IMR-90 (cell line): ENCODE data around the gene PAFAH1B1. TPM values are rescaled to one million over a fixed set of nuclear protein-coding genes. Genes with fewer than 3 reads are reported as not detected.

Experiments
- ATAC-seq: fragments of 200-7000 bp; cut with Tn5 transposase; 2 replicates; pipeline ENCODE4 v1.9.1; 2020; ENCODE audit warnings: low read depth, mild to moderate bottlenecking, moderate library complexity
- BruUV-seq: library from RNA; stranded (reverse); fragments of 400-500 nt; replicated peaks from 2 replicates; lab custom pipeline; 2021; lab: Mats Ljungman, UMichigan
- CTCF ChIA-PET: fragments of 300-600 bp; formaldehyde crosslinking; extraction: SDS; loops from one replicate; lab custom pipeline; 2021; ENCODE audit warnings: antibody characterized with exemption; lab: Yijun Ruan, JAX
- POLR2A ChIA-PET: fragments of 300-600 bp; sonication (Branson Sonifier 250); formaldehyde crosslinking; loops from one replicate; lab custom pipeline; 2022; ENCODE audit warnings: antibody characterized with exemption; ENCODE audit not compliant: unreplicated experiment; lab: Charles Lee
- DNase-seq: peaks from one replicate; pipeline ENCODE4 v3.0.0; 2013
- H2AFZ ChIP-seq: replicated peaks from 2 replicates; pipeline ENCODE3; 2013; ENCODE audit warnings: low read length, mild to moderate bottlenecking; ENCODE audit not compliant: poor library complexity
- H2AK5ac ChIP-seq: 2 replicates; pipeline ENCODE4 v1.6.1; 2013; ENCODE audit warnings: low read depth, low read length, inconsistent platforms
- H2AK9ac ChIP-seq: replicated peaks from 2 replicates; pipeline ENCODE3; 2013; ENCODE audit warnings: mild to moderate bottlenecking, low read depth, low read length, moderate library complexity; ENCODE audit not compliant: poor library complexity
- H2BK120ac ChIP-seq: 2 replicates; pipeline ENCODE4 v1.6.1; 2013; ENCODE audit warnings: low read depth, low read length, inconsistent platforms
- H2BK15ac ChIP-seq: 3 replicates; pipeline ENCODE4 v1.6.1; 2013; ENCODE audit warnings: low read depth, low read length, inconsistent platforms
- H2BK20ac ChIP-seq: 2 replicates; pipeline ENCODE4 v1.6.1; 2013; ENCODE audit warnings: low read depth, mild to moderate bottlenecking, inconsistent platforms, low read length, moderate library complexity
- H2BK5ac ChIP-seq: 2 replicates; pipeline ENCODE4 v1.6.1; 2013; ENCODE audit warnings: mild to moderate bottlenecking, low read depth, low read length, inconsistent platforms; ENCODE audit not compliant: poor library complexity, severe bottlenecking
- H3K14ac ChIP-seq: replicated peaks from 2 replicates; pipeline ENCODE4 v1.6.1; 2013; ENCODE audit warnings: low read depth, low read length, inconsistent platforms
- H3K18ac ChIP-seq: 2 replicates; pipeline ENCODE4 v1.6.1; 2013; ENCODE audit warnings: low read depth, low read length, control low read depth
- H3K23ac ChIP-seq: 2 replicates; pipeline ENCODE4 v1.6.1; 2013; ENCODE audit warnings: low read depth, low read length, inconsistent platforms
- H3K27ac ChIP-seq: 2 replicates; pipeline ENCODE4 v1.5.1; 2013; ENCODE audit warnings: mild to moderate bottlenecking, control low read depth, low read length; ENCODE audit not compliant: insufficient read depth
- H3K27me3 ChIP-seq: 2 replicates; pipeline ENCODE4 v1.6.1; 2013; ENCODE audit warnings: low read length; ENCODE audit not compliant: control insufficient read depth, insufficient read depth
- H3K36me3 ChIP-seq: 2 replicates; pipeline ENCODE4 v1.6.1; 2013; ENCODE audit warnings: low read length, mixed read lengths; ENCODE audit not compliant: control insufficient read depth, insufficient read depth
- H3K4ac ChIP-seq: 2 replicates; pipeline ENCODE4 v1.6.1; 2013; ENCODE audit warnings: low read depth, low read length, inconsistent platforms
- H3K4me1 ChIP-seq: 2 replicates; pipeline ENCODE4 v1.6.1; 2013; ENCODE audit warnings: low read length, mixed read lengths; ENCODE audit not compliant: control insufficient read depth, insufficient read depth
- H3K4me2 ChIP-seq: 2 replicates; pipeline ENCODE4 v1.6.1; 2013; ENCODE audit warnings: low read depth, mild to moderate bottlenecking, control low read depth, low read length, moderate library complexity
- H3K4me3 ChIP-seq: 2 replicates; pipeline ENCODE4 v1.5.1; 2013; ENCODE audit warnings: low read depth, mild to moderate bottlenecking, control low read depth, low read length, moderate library complexity; ENCODE audit not compliant: insufficient read depth
- H3K56ac ChIP-seq: 2 replicates; pipeline ENCODE4 v1.6.1; 2013; ENCODE audit warnings: low read length, inconsistent platforms; ENCODE audit not compliant: insufficient read depth; ENCODE audit errors: extremely low read depth
- H3K79me1 ChIP-seq, 2 experiments: 2 replicates each; pipeline ENCODE4 v1.6.1; 2013; ENCODE audit warnings: low read length in 2 of 2, inconsistent platforms in 1 of 2, low read depth in 1 of 2
- H3K9ac ChIP-seq: 2 replicates; pipeline ENCODE4 v1.6.1; 2013; ENCODE audit warnings: low read depth, low read length, control low read depth
- H3K9me1 ChIP-seq: 2 replicates; pipeline ENCODE4 v1.6.1; 2013; ENCODE audit warnings: low read length, inconsistent platforms; ENCODE audit not compliant: insufficient read depth
- H3K9me3 ChIP-seq: 2 replicates; pipeline ENCODE4 v1.6.1; 2013; ENCODE audit warnings: low read length; ENCODE audit not compliant: control insufficient read depth, insufficient read depth
- H4K20me1 ChIP-seq: 2 replicates; pipeline ENCODE4 v1.6.1; 2013; ENCODE audit warnings: low read length, inconsistent platforms; ENCODE audit not compliant: insufficient read depth
- H4K5ac ChIP-seq: 2 replicates; pipeline ENCODE4 v1.6.1; 2013; ENCODE audit warnings: mild to moderate bottlenecking, low read depth, low read length, control low read depth
- H4K8ac ChIP-seq, 2 experiments: 2 replicates each; pipeline ENCODE4 v1.6.1; 2013; ENCODE audit warnings: low read depth in 2 of 2, low read length in 2 of 2, control low read depth in 1 of 2, inconsistent platforms in 1 of 2
- H4K91ac ChIP-seq: 2 replicates; pipeline ENCODE4 v1.6.1; 2013; ENCODE audit warnings: low read depth, low read length, inconsistent platforms; ENCODE audit not compliant: insufficient read depth
- BHLHE40 ChIP-seq: fragments of 150-350 bp; IDR thresholded peaks from 2 replicates; pipeline ENCODE4 v1.6.1; 2016; ENCODE audit warnings: mild to moderate bottlenecking, low read depth, low read length
- CEBPB ChIP-seq: IDR thresholded peaks from 2 replicates; pipeline ENCODE4 v1.6.1; 2012; ENCODE audit warnings: low read depth, low read length, improper control_type of control experiment
- CHD1 ChIP-seq: IDR thresholded peaks from 2 replicates; pipeline ENCODE4 v1.6.1; 2012; ENCODE audit warnings: low read depth, low read length, improper control_type of control experiment
- MAFK ChIP-seq: IDR thresholded peaks from 2 replicates; pipeline ENCODE4 v1.6.1; 2012; ENCODE audit warnings: low read depth, low read length, improper control_type of control experiment
- POLR2A ChIP-seq: IDR thresholded peaks from 2 replicates; pipeline ENCODE4 v1.6.1; 2012; ENCODE audit warnings: mild to moderate bottlenecking, low read depth, low read length
- RAD21 ChIP-seq: IDR thresholded peaks from 2 replicates; pipeline ENCODE4 v1.6.1; 2012; ENCODE audit warnings: low read length, improper control_type of control experiment
- RCOR1 ChIP-seq: IDR thresholded peaks from 2 replicates; pipeline ENCODE4 v1.6.1; 2012; ENCODE audit warnings: mild to moderate bottlenecking, low read length, improper control_type of control experiment; ENCODE audit not compliant: insufficient replicate concordance
- RFX5 ChIP-seq: IDR thresholded peaks from 2 replicates; pipeline ENCODE4 v1.8.0; 2012; ENCODE audit warnings: low read depth, mild to moderate bottlenecking, low read length, moderate library complexity
- WGBS, 2 experiments: methylation state at CpG; one replicate each; pipeline versions ENCODE4 v1.1.5 to v1.1.7; 2013; ENCODE audit warnings: missing lambda C conversion rate in 2 of 2; ENCODE audit not compliant: insufficient read length in 1 of 2; ENCODE audit errors: extremely low coverage in 2 of 2; 5-methylcytosine and 5-hydroxymethylcytosine counted together
- dilution Hi-C: fragments of 300-500 bp; cut with HindIII; formaldehyde crosslinking; loops from one replicate; pipeline ENCODE4 v1.14.3; 2018; ENCODE audit warnings: low sequenced_read_pairs; ENCODE audit not compliant: unreplicated experiment
- in situ Hi-C: fragments of 300-500 bp; cut with MboI; formaldehyde crosslinking; loops from 3 replicates; pipeline ENCODE4 v1.14.3; 2019; ENCODE audit warnings: low sequenced_read_pairs, inconsistent platforms, mixed read lengths
- intact Hi-C: fragments of 100-400 bp; cut with micrococcal nuclease; formaldehyde crosslinking; loops from 2 replicates; pipeline ENCODE4 v1.10.0; 2022
- polyA plus RNA-seq, 3 experiments: library from polyadenylated mRNA; depleted of rRNA; stranded (reverse); fragments of >200 nt; gene quantifications; 2 replicates each; pipeline ENCODE4 v1.2.3, GENCODE V29; 2012; ENCODE audit warnings: low replicate concordance in 1 of 3
- total RNA-seq: library from RNA; depleted of rRNA; stranded (reverse); fragments of >200 nt; gene quantifications from 2 replicates; pipeline ENCODE4 v1.2.3, GENCODE V29; 2012
- TF ChIP-seq, protein P1 (sequence below): fragments of 150-350 bp; IDR thresholded peaks from 2 replicates; pipeline ENCODE4 v1.6.1; 2017; ENCODE audit warnings: mild to moderate bottlenecking, antibody characterized with exemption, low read length, low read depth
- TF ChIP-seq, protein P2 (sequence below): fragments of 150-350 bp; IDR thresholded peaks from 2 replicates; pipeline ENCODE4 v1.6.1; 2016; ENCODE audit warnings: low read depth, mild to moderate bottlenecking, low read length, moderate library complexity, borderline replicate concordance

The PAFAH1B1 gene
- total and polyA plus RNA-seq, 2 of the 4 experiments (the other 2 are of a cell fraction): 64.5 to 127 TPM

DNA sequence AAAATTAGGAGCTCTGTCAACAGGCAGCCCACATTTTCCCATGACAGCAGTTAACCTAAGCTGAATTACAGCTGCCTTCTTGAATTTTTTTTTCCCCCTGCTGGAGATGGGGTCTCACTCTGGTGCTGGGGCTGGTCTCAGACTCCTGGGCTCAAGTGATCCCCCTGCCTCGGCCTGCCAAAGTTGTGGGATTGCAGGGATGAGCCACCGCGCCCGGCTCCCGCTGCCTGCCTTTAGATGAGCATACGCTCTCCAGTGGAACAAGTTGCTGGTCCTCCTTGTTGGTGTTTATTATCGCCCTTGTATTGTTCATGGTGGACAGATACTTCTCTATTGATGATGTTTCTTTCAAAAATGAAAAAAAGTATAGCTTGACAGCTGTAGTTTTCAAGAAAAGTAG is 15.6 kb downstream of the PAFAH1B1 start:
- TF ChIP-seq, protein P1, sequence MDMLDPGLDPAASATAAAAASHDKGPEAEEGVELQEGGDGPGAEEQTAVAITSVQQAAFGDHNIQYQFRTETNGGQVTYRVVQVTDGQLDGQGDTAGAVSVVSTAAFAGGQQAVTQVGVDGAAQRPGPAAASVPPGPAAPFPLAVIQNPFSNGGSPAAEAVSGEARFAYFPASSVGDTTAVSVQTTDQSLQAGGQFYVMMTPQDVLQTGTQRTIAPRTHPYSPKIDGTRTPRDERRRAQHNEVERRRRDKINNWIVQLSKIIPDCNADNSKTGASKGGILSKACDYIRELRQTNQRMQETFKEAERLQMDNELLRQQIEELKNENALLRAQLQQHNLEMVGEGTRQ: no peak
- TF ChIP-seq MAFK (no peak), RCOR1 (no peak), CHD1 (no peak), POLR2A (no peak), BHLHE40 (no peak), CEBPB (no peak), RAD21 (no peak), RFX5 (no peak)
- TF ChIP-seq, protein P2, sequence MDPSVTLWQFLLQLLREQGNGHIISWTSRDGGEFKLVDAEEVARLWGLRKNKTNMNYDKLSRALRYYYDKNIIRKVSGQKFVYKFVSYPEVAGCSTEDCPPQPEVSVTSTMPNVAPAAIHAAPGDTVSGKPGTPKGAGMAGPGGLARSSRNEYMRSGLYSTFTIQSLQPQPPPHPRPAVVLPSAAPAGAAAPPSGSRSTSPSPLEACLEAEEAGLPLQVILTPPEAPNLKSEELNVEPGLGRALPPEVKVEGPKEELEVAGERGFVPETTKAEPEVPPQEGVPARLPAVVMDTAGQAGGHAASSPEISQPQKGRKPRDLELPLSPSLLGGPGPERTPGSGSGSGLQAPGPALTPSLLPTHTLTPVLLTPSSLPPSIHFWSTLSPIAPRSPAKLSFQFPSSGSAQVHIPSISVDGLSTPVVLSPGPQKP: no peak
- H2BK20ac ChIP-seq: no peak overlapping the region
- peaks cover 5% of the 10 kb centered on the region; the same call in 1 of the 2 replicates for H3K4me1 ChIP-seq
- intact Hi-C loops (loop anchor here (5.0 kb wide), 1 partner anchor 38 kb away; no protein-coding TSS in a partner anchor), dilution Hi-C loops (no loop called here), in situ Hi-C loops (no loop called here)
- no peak overlapping the region for H2AFZ ChIP-seq
- H2AK9ac ChIP-seq: no peak overlapping the region
- H3K79me1 ChIP-seq: peaks cover 0 to 45% of the 10 kb centered on the region in 2 experiments; a peak in 2 of 4 replicates
- no peak overlapping the region for H3K56ac ChIP-seq
- ATAC-seq (no peak), DNase-seq (no peak)
- no peak overlapping the region for H2BK15ac ChIP-seq
- H2BK120ac ChIP-seq: no peak overlapping the region
- ChIA-PET CTCF (no interaction called here), POLR2A (no interaction called here)
- H4K91ac ChIP-seq: no peak overlapping the region
- WGBS, 2 experiments: 81% methylated on average over 4 of the region's 7 CpGs; no CpG with 5 or more reads in 1 of the 2 experiments
- H3K9me3 ChIP-seq: no peaks in the 10 kb centered on the region
- no peaks in the 10 kb centered on the region for H3K27me3 ChIP-seq
- H3K9ac ChIP-seq: no peak overlapping the region
- no peak overlapping the region for H3K18ac ChIP-seq
- H3K4me2 ChIP-seq: no peak overlapping the region
- H3K9me1 ChIP-seq: peaks cover 10% of the 10 kb centered on the region
- H4K5ac ChIP-seq: no peak overlapping the region
- no peak overlapping the region for H3K4me3 ChIP-seq
- BruUV-seq: no TSS peak
- H2AK5ac ChIP-seq: no peak overlapping the region
- no peak overlapping the region for H3K23ac ChIP-seq
- no peak overlapping the region for H3K14ac ChIP-seq
- H3K4ac ChIP-seq: no peak overlapping the region
- no peak overlapping the region for H2BK5ac ChIP-seq
- no peak overlapping the region for H3K27ac ChIP-seq
- H3K36me3 ChIP-seq: peaks cover 8% of the 10 kb centered on the region; the same call in 1 of the 2 replicates
- no peak overlapping the region for H4K8ac ChIP-seq
- peaks cover 99% of the 10 kb centered on the region for H4K20me1 ChIP-seq
